Endothelial cell of umbilical vein (primary cell): ENCODE measurements around the gene APOC3. TPM values are rescaled to one million over a fixed set of nuclear protein-coding genes. Genes with fewer than 3 reads are reported as not detected.

Source experiments
- BruUV-seq: library from RNA; stranded (reverse); fragments of 400-500 nt; replicated peaks from 2 replicates; lab custom pipeline; 2021; lab: Mats Ljungman, UMichigan
- CTCF ChIA-PET: fragments of 300-600, 350-600 bp; sonication (Branson Sonifier 250); formaldehyde crosslinking; loops from one replicate; lab custom pipeline; 2021; ENCODE audit warnings: antibody characterized with exemption, inconsistent platforms; lab: Charles Lee
- POLR2A ChIA-PET: fragments of 300-600, 350-600 bp; sonication (Branson Sonifier 250); formaldehyde crosslinking; loops from one replicate; lab custom pipeline; 2021; ENCODE audit warnings: antibody characterized with exemption, inconsistent platforms; lab: Charles Lee
- DNase-seq: peaks from one replicate; pipeline ENCODE4 v3.0.0-alpha.2; 2011; ENCODE audit warnings: low read depth, low spot score
- FAIRE-seq: peaks from 2 replicates; lab custom pipeline; 2011; peaks lifted over from hg19 to GRCh38; lab: Jason Lieb, UNC
- H2AFZ ChIP-seq: 2 replicates; pipeline ENCODE4 v1.6.0; 2012; ENCODE audit warnings: low read depth, low read length, control low read depth, inconsistent platforms
- H3K27ac ChIP-seq: 2 replicates; pipeline ENCODE4 v1.5.1; 2011; ENCODE audit warnings: low read depth, mild to moderate bottlenecking, control low read depth, low read length, moderate library complexity; ENCODE audit not compliant: insufficient read depth
- H3K27me3 ChIP-seq, 2 experiments: 2 replicates each; pipeline versions ENCODE4 v1.6.0 to v1.6.1; 2011; ENCODE audit warnings: low read length in 2 of 2, mixed read lengths in 1 of 2; ENCODE audit not compliant: control insufficient read depth in 2 of 2, insufficient read depth in 2 of 2
- H3K36me3 ChIP-seq, 2 experiments: 2 replicates in 1 of 2; 3 replicates in 1 of 2; pipeline ENCODE4 v1.5.1; 2011; ENCODE audit warnings: low read length in 2 of 2, mild to moderate bottlenecking in 1 of 2, moderate library complexity in 1 of 2; ENCODE audit not compliant: control insufficient read depth in 2 of 2, insufficient read depth in 2 of 2; ENCODE audit errors: extremely low read depth in 1 of 2
- H3K4me1 ChIP-seq: 3 replicates; pipeline ENCODE4 v1.5.1; 2011; ENCODE audit warnings: mild to moderate bottlenecking, low read length; ENCODE audit not compliant: control insufficient read depth, insufficient read depth; ENCODE audit errors: extremely low read depth
- H3K4me2 ChIP-seq: 2 replicates; pipeline ENCODE4 v1.6.1; 2011; ENCODE audit warnings: low read length, control low read depth, mixed read lengths; ENCODE audit not compliant: insufficient read depth
- H3K4me3 ChIP-seq, 3 experiments: fragments of 200-600 bp in 1 of 3; sonication (generic), shearing (Covaris generic) in 1 of 3; replicated peaks in 1 of 3; 2 replicates each; pipeline ENCODE4 v1.5.1; 2011 to 2016; ENCODE audit warnings: control low read depth in 3 of 3, low read length in 3 of 3, mild to moderate bottlenecking in 2 of 3, inconsistent platforms in 1 of 3, low read depth in 1 of 3, moderate library complexity in 1 of 3; ENCODE audit not compliant: insufficient read depth in 1 of 3
- H3K79me2 ChIP-seq: 2 replicates; pipeline ENCODE4 v1.6.0; 2012; ENCODE audit warnings: low read length, inconsistent platforms; ENCODE audit not compliant: control insufficient read depth, insufficient read depth
- H3K9ac ChIP-seq: replicated peaks from 2 replicates; pipeline ENCODE3; 2011; ENCODE audit warnings: low read length, control low read depth; ENCODE audit not compliant: insufficient read depth; ENCODE audit errors: extremely low read depth
- H3K9me1 ChIP-seq: replicated peaks from 3 replicates; pipeline ENCODE4 v1.6.0; 2011; ENCODE audit warnings: mild to moderate bottlenecking, low read length; ENCODE audit not compliant: control insufficient read depth, insufficient read depth; ENCODE audit errors: extremely low read depth
- H3K9me3 ChIP-seq: replicated peaks from 2 replicates; pipeline ENCODE4 v1.5.1; 2012; ENCODE audit warnings: low read length, inconsistent platforms; ENCODE audit not compliant: control insufficient read depth, insufficient read depth
- H4K20me1 ChIP-seq: replicated peaks from 2 replicates; pipeline ENCODE3; 2011; ENCODE audit warnings: mild to moderate bottlenecking, low read length; ENCODE audit not compliant: control insufficient read depth, insufficient read depth; ENCODE audit errors: extremely low read depth
- EZH2 ChIP-seq: IDR thresholded peaks from 2 replicates; pipeline ENCODE4 v1.6.1; 2012; ENCODE audit warnings: borderline replicate concordance, low read depth, mild to moderate bottlenecking, moderate library complexity, low read length, inconsistent platforms; ENCODE audit not compliant: severe bottlenecking
- FOS ChIP-seq: IDR thresholded peaks from 2 replicates; pipeline ENCODE4 v1.6.1; 2011; ENCODE audit warnings: mild to moderate bottlenecking, low read length, moderate library complexity, borderline replicate concordance; ENCODE audit not compliant: insufficient read depth
- GATA2 ChIP-seq: IDR thresholded peaks from 2 replicates; pipeline ENCODE4 v1.7.0; 2011; ENCODE audit warnings: low read depth, mild to moderate bottlenecking, moderate library complexity, mixed read lengths, low read length; ENCODE audit not compliant: insufficient read length, insufficient read depth
- JUN ChIP-seq: IDR thresholded peaks from 2 replicates; pipeline ENCODE4 v1.6.1; 2011; ENCODE audit warnings: borderline replicate concordance, low read depth; ENCODE audit not compliant: insufficient read length, insufficient read depth
- MAX ChIP-seq: IDR thresholded peaks from 2 replicates; pipeline ENCODE4 v1.6.1; 2011; ENCODE audit not compliant: insufficient read depth, insufficient read length
- MYC ChIP-seq: IDR thresholded peaks from one replicate; pipeline ENCODE4 v1.6.1; 2011; ENCODE audit warnings: mild to moderate bottlenecking, low read depth, low read length
- POLR2A ChIP-seq: IDR thresholded peaks from 2 replicates; pipeline ENCODE4 v1.6.1; 2012; ENCODE audit warnings: low read depth, mild to moderate bottlenecking, control low read depth, low read length
- POLR2AphosphoS5 ChIP-seq: IDR thresholded peaks from 2 replicates; pipeline ENCODE4 v1.6.1; 2012; ENCODE audit warnings: low read depth, mild to moderate bottlenecking, control low read depth, low read length, moderate library complexity; ENCODE audit not compliant: insufficient read depth
- dilution Hi-C: fragments of 300-500 bp; cut with MboI; formaldehyde crosslinking; loops from one replicate; pipeline ENCODE4 v1.15.0; 2019; ENCODE audit warnings: low sequenced_read_pairs; ENCODE audit not compliant: extremely low pct_ligation_motif_present
- intact Hi-C: fragments of 100-400 bp; cut with micrococcal nuclease; formaldehyde crosslinking; loops from one replicate; pipeline ENCODE4 v1.10.0; 2022
- polyA plus RNA-seq, 4 experiments: library from polyadenylated mRNA; depleted of rRNA in 3 of 4; stranded (reverse) in 3 of 4; unstranded in 1 of 4; fragments of >200 nt; gene quantifications; 2 replicates each; pipeline versions ENCODE4 v1.2.1 to v1.2.3, GENCODE V29; 2011 to 2012; ENCODE audit warnings: missing spikeins in 1 of 4
- total RNA-seq: library from RNA; stranded (reverse); gene quantifications from 2 replicates; pipeline ENCODE4 v1.2.3, GENCODE V29; 2021
- TF ChIP-seq, protein P1 (sequence below), 2 donors: IDR thresholded peaks; 1 replicate in 1 of 2; 2 replicates in 1 of 2; pipeline ENCODE4 v1.5.1; 2011; ENCODE audit warnings: low read length in 2 of 2, mild to moderate bottlenecking in 2 of 2, moderate library complexity in 2 of 2, control low read depth in 1 of 2, inconsistent platforms in 1 of 2, low read depth in 1 of 2; ENCODE audit not compliant: insufficient read depth in 1 of 2; ENCODE audit errors: extremely low read depth in 1 of 2

Gene APOC3
- total and polyA plus RNA-seq, 2 donors (not counting 3 experiments of a cell fraction or from before 2014, with no cell fraction given) = not detected

- ChIA-PET POLR2A (no interaction called here), CTCF (interaction anchor here (0.8 to 0.9 kb wide), 2 partner anchors 13 to 76 kb away, joined by 3 read pairs; partner anchors contain the start of gene APOA5)
- H3K9me3 ChIP-seq = no peaks in the 10 kb centered on the region
- dilution Hi-C loops (no loop called here), intact Hi-C loops (loop anchor here (5.0 kb wide), 1 partner anchor 75 kb away; the partner anchor contains the start of gene APOA5)
- no peaks in the 10 kb centered on the region for H4K20me1 ChIP-seq
- no peaks in the 10 kb centered on the region for H3K27me3 ChIP-seq
- H3K4me2 ChIP-seq = no peak overlapping the region
- BruUV-seq = no TSS peak
- no peaks in the 10 kb centered on the region for H3K79me2 ChIP-seq
- peaks cover 4 to 9% of the 10 kb centered on the region in 2 experiments for H3K36me3 ChIP-seq
- peaks cover 6% of the 10 kb centered on the region for H3K4me1 ChIP-seq
- no peaks in the 10 kb centered on the region for H3K9me1 ChIP-seq
- H3K4me3 ChIP-seq = no peak overlapping the region
- H2AFZ ChIP-seq = no peak overlapping the region
- FAIRE-seq (no peak), DNase-seq (no peak)
- TF ChIP-seq MAX (no peak), MYC (no peak), EZH2 (no peak), GATA2 (no peak), JUN (no peak), POLR2A (no peak), POLR2AphosphoS5 (no peak), FOS (no peak)
- TF ChIP-seq, protein P1, sequence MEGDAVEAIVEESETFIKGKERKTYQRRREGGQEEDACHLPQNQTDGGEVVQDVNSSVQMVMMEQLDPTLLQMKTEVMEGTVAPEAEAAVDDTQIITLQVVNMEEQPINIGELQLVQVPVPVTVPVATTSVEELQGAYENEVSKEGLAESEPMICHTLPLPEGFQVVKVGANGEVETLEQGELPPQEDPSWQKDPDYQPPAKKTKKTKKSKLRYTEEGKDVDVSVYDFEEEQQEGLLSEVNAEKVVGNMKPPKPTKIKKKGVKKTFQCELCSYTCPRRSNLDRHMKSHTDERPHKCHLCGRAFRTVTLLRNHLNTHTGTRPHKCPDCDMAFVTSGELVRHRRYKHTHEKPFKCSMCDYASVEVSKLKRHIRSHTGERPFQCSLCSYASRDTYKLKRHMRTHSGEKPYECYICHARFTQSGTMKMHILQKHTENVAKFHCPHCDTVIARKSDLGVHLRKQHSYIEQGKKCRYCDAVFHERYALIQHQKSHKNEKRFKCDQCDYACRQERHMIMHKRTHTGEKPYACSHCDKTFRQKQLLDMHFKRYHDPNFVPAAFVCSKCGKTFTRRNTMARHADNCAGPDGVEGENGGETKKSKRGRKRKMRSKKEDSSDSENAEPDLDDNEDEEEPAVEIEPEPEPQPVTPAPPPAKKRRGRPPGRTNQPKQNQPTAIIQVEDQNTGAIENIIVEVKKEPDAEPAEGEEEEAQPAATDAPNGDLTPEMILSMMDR (IDR thresholded peaks at IDR 0.05; ENCODE audit: extremely low read depth in 1 of 2, insufficient read depth in 1 of 2, low read depth in 1 of 2, low read length in 2 of 2) = no peak
- no peak overlapping the region for H3K9ac ChIP-seq
- no peak overlapping the region for H3K27ac ChIP-seq
These were observed 37.9 kb downstream of the APOC3 start for GRCh38 chr11:116867619-116868018.
